ENCODE data around the gene ASTN1.

The ASTN1 gene

GRCh38 chr1:176864211-176864610 is 300.3 kb downstream of the ASTN1 start:
- DNase-seq (ENCODE audit: low read depth) = no peak
- TF ChIP-seq, protein P1, sequence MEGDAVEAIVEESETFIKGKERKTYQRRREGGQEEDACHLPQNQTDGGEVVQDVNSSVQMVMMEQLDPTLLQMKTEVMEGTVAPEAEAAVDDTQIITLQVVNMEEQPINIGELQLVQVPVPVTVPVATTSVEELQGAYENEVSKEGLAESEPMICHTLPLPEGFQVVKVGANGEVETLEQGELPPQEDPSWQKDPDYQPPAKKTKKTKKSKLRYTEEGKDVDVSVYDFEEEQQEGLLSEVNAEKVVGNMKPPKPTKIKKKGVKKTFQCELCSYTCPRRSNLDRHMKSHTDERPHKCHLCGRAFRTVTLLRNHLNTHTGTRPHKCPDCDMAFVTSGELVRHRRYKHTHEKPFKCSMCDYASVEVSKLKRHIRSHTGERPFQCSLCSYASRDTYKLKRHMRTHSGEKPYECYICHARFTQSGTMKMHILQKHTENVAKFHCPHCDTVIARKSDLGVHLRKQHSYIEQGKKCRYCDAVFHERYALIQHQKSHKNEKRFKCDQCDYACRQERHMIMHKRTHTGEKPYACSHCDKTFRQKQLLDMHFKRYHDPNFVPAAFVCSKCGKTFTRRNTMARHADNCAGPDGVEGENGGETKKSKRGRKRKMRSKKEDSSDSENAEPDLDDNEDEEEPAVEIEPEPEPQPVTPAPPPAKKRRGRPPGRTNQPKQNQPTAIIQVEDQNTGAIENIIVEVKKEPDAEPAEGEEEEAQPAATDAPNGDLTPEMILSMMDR (conservative IDR thresholded peaks at IDR 0.05; ENCODE audit: low read depth, low read length) = no peak
- H3K4me3 ChIP-seq (ENCODE audit: low read length) = no peak overlapping the region

GRCh38 chr1:176863613-176864012 is 300.9 kb downstream of the ASTN1 start:
- no peak for DNase-seq (ENCODE audit: low read depth)
- no peak overlapping the region for H3K4me3 ChIP-seq (ENCODE audit: low read length)
- TF ChIP-seq, protein P1 (conservative IDR thresholded peaks at IDR 0.05; ENCODE audit: low read depth, low read length) = no peak

- TF ChIP-seq, protein P1 (conservative IDR thresholded peaks at IDR 0.05; ENCODE audit: low read depth, low read length) = no peak
- no peak overlapping the region for H3K4me3 ChIP-seq (ENCODE audit: low read length)
Observed at GRCh38 chr1:176858433-176858916, 306.0 kb downstream of the ASTN1 start.

GRCh38 chr1:176857632-176858031 is 306.9 kb downstream of the ASTN1 start:
- no peak for DNase-seq (ENCODE audit: low read depth)
- TF ChIP-seq, protein P1 (conservative IDR thresholded peaks at IDR 0.05; ENCODE audit: low read depth, low read length) = no peak
- no peak overlapping the region for H3K4me3 ChIP-seq (ENCODE audit: low read length)

More at GRCh38 chr1:176858433-176858916, 306.0 kb downstream of the ASTN1 start:
- DNase-seq (ENCODE audit: low read depth) = no peak

- TF ChIP-seq, protein P1 (conservative IDR thresholded peaks at IDR 0.05; ENCODE audit: low read depth, low read length) = no peak
- no peak for DNase-seq (ENCODE audit: low read depth)
- H3K4me3 ChIP-seq (ENCODE audit: low read length) = no peak overlapping the region
Observed at GRCh38 chr1:176854758-176855745, 309.5 kb downstream of the ASTN1 start.

GRCh38 chr1:176854121-176854520 is 310.4 kb downstream of the ASTN1 start:
- TF ChIP-seq, protein P1 (conservative IDR thresholded peaks at IDR 0.05; ENCODE audit: low read depth, low read length) = no peak
- H3K4me3 ChIP-seq (ENCODE audit: low read length) = no peak overlapping the region
- DNase-seq (ENCODE audit: low read depth) = no peak
